HCT116 (cell line): ENCODE measurements around the gene BRIP1. TPM values are rescaled to one million over a fixed set of nuclear protein-coding genes. Genes with fewer than 3 reads are reported as not detected.

Experiments used
- ATAC-seq: fragments of 200-7000 bp; cut with Tn5 transposase; 2 replicates; pipeline ENCODE4 v1.9.1; 2020; ENCODE audit warnings: mild to moderate bottlenecking, moderate library complexity
- BruUV-seq: library from RNA; stranded (reverse); fragments of 400-500 nt; replicated peaks from 2 replicates; lab custom pipeline; 2021; lab: Mats Ljungman, UMichigan
- CTCF ChIA-PET: fragments of 300-600 bp; sonication (Branson Sonifier 250); formaldehyde crosslinking; loops from one replicate; lab custom pipeline; 2021; ENCODE audit warnings: antibody characterized with exemption; lab: Charles Lee
- POLR2A ChIA-PET: fragments of 300-600, 350-600 bp; sonication (Branson Sonifier 250); formaldehyde crosslinking; loops from one replicate; lab custom pipeline; 2021; ENCODE audit warnings: antibody characterized with exemption; lab: Charles Lee
- RAD21 ChIA-PET, 2 experiments: fragments of 300-600 bp; sonication (Branson Sonifier 250); formaldehyde crosslinking; loops; one replicate each; lab custom pipeline; 2023; ENCODE audit warnings: low total read pairs in 2 of 2; ENCODE audit not compliant: uncharacterized antibody in 2 of 2, unreplicated experiment in 2 of 2, low non-redundant PET in 1 of 2; lab: Charles Lee
- DNase-seq: peaks from one replicate; pipeline ENCODE4 v3.0.0-alpha.2; 2010; ENCODE audit warnings: low read depth, low spot score
- H2AFZ ChIP-seq: fragments of 200-600 bp; shearing (Covaris generic), sonication (generic); 2 replicates; pipeline ENCODE4 v1.6.1; 2017; ENCODE audit warnings: low read depth, mixed run types, mixed read lengths, antibody characterized with exemption, low read length; ENCODE audit not compliant: poor library complexity, severe bottlenecking
- H3K27ac ChIP-seq: 2 replicates; pipeline ENCODE4 v1.5.1; 2012; ENCODE audit warnings: low read depth, low read length
- H3K27me3 ChIP-seq: fragments of 200-600 bp; sonication (generic); 2 replicates; pipeline ENCODE4 v1.6.1; 2016; ENCODE audit warnings: mixed run types, low read length, mixed read lengths; ENCODE audit not compliant: insufficient read depth
- H3K36me3 ChIP-seq, 2 experiments: fragments of 200-500 bp in 1 of 2; fragments of 200-600 bp in 1 of 2; sonication (Bioruptor generic) in 1 of 2; sonication (generic) in 1 of 2; 2 replicates each; pipeline versions ENCODE4 v1.5.1 to v1.6.1; 2014 to 2016; ENCODE audit warnings: low read length in 2 of 2, inconsistent platforms in 1 of 2, mixed read lengths in 1 of 2, mixed run types in 1 of 2; ENCODE audit not compliant: insufficient read depth in 2 of 2, control insufficient read depth in 1 of 2
- H3K4me1 ChIP-seq, 2 experiments: fragments of 200-600 bp in 1 of 2; sonication (generic) in 1 of 2; 2 replicates each; pipeline versions ENCODE4 v1.5.1 to v1.6.1; 2012 to 2017; ENCODE audit warnings: low read length in 2 of 2, inconsistent platforms in 1 of 2, mild to moderate bottlenecking in 1 of 2, mixed read lengths in 1 of 2, mixed run types in 1 of 2, moderate library complexity in 1 of 2; ENCODE audit not compliant: insufficient read depth in 2 of 2, control insufficient read depth in 1 of 2
- H3K4me2 ChIP-seq: fragments of 200-600 bp; sonication (generic); 2 replicates; pipeline ENCODE4 v1.6.1; 2017; ENCODE audit warnings: mixed run types, low read length, mixed read lengths
- H3K4me3 ChIP-seq, 2 experiments: fragments of 200-600 bp in 1 of 2; sonication (generic) in 1 of 2; replicated peaks in 1 of 2; 2 replicates each; pipeline ENCODE4 v1.5.1; 2011 to 2016; ENCODE audit warnings: low read length in 2 of 2, control low read depth in 1 of 2, low read depth in 1 of 2, mild to moderate bottlenecking in 1 of 2, mixed read lengths in 1 of 2, mixed run types in 1 of 2
- H3K79me2 ChIP-seq: fragments of 200-600 bp; sonication (generic); 2 replicates; pipeline ENCODE4 v1.6.1; 2017; ENCODE audit warnings: mild to moderate bottlenecking, mixed run types, low read length, moderate library complexity, mixed read lengths; ENCODE audit not compliant: insufficient read depth
- H3K9ac ChIP-seq: fragments of 200-600 bp; sonication (generic); 2 replicates; pipeline ENCODE4 v1.6.1; 2016; ENCODE audit warnings: low read length, mixed read lengths
- H3K9me2 ChIP-seq: fragments of 200-600 bp; sonication (generic), shearing (Covaris generic); 2 replicates; pipeline ENCODE4 v1.6.1; 2017; ENCODE audit warnings: mixed run types, mild to moderate bottlenecking, moderate library complexity; ENCODE audit not compliant: insufficient read depth
- H3K9me3 ChIP-seq, 2 experiments: fragments of 200-500 bp in 1 of 2; fragments of 200-600 bp in 1 of 2; sonication (Bioruptor generic) in 1 of 2; sonication (generic) in 1 of 2; 2 replicates each; pipeline ENCODE4 v1.6.1; 2014 to 2017; ENCODE audit warnings: low read length in 2 of 2, mixed read lengths in 2 of 2, inconsistent platforms in 1 of 2, low read depth in 1 of 2, mild to moderate bottlenecking in 1 of 2, mixed run types in 1 of 2, moderate library complexity in 1 of 2; ENCODE audit not compliant: control insufficient read depth in 1 of 2, insufficient read depth in 1 of 2
- H4K20me1 ChIP-seq: fragments of 200-600 bp; sonication (generic), shearing (Covaris generic); 2 replicates; pipeline ENCODE4 v1.6.1; 2017; ENCODE audit warnings: mixed run types, mild to moderate bottlenecking, moderate library complexity; ENCODE audit not compliant: insufficient read depth
- ATF3 ChIP-seq: IDR thresholded peaks from 2 replicates; pipeline ENCODE4 v1.6.1; 2012
- CBX3 ChIP-seq: IDR thresholded peaks from 2 replicates; pipeline ENCODE4 v1.6.1; 2012; ENCODE audit warnings: low read depth
- CEBPB ChIP-seq: IDR thresholded peaks from 2 replicates; pipeline ENCODE4 v1.6.1; 2012; ENCODE audit warnings: low read depth
- EGR1 ChIP-seq: IDR thresholded peaks from 2 replicates; pipeline ENCODE4 v1.6.1; 2012; ENCODE audit warnings: low read depth
- ELF1 ChIP-seq: IDR thresholded peaks from 2 replicates; pipeline ENCODE4 v1.6.1; 2012; ENCODE audit warnings: low read depth, borderline replicate concordance
- EZH2 ChIP-seq: fragments of 200-600 bp; sonication (generic); IDR thresholded peaks from 2 replicates; pipeline ENCODE4 v1.6.1; 2017; ENCODE audit warnings: antibody characterized with exemption, mixed run types
- EZH2phosphoT487 ChIP-seq: fragments of 200-600 bp; IDR thresholded peaks from 2 replicates; pipeline ENCODE4 v1.6.1; 2018; ENCODE audit warnings: antibody characterized with exemption, borderline replicate concordance
- POLR2A ChIP-seq: IDR thresholded peaks from 2 replicates; pipeline ENCODE4 v1.7.0; 2011; ENCODE audit warnings: borderline replicate concordance; ENCODE audit not compliant: insufficient read depth, insufficient read length; ENCODE audit errors: extremely low read depth
- POLR2AphosphoS5 ChIP-seq: IDR thresholded peaks from 2 replicates; pipeline ENCODE4 v1.6.1; 2011; ENCODE audit warnings: mild to moderate bottlenecking, low read depth, low read length, moderate library complexity
- RAD21 ChIP-seq: IDR thresholded peaks from 2 replicates; pipeline ENCODE4 v1.6.1; 2012; ENCODE audit warnings: low read depth, mild to moderate bottlenecking
- TCF7L2 ChIP-seq: IDR thresholded peaks from 2 replicates; pipeline ENCODE4 v1.7.0; 2011; ENCODE audit warnings: borderline replicate concordance, inconsistent platforms; ENCODE audit not compliant: insufficient read depth, insufficient read length; ENCODE audit errors: extremely low read depth
- YY1 ChIP-seq: IDR thresholded peaks from 2 replicates; pipeline ENCODE4 v1.6.1; 2011; ENCODE audit warnings: low read length, low read depth, moderate library complexity, mild to moderate bottlenecking; ENCODE audit not compliant: insufficient replicate concordance; ENCODE audit errors: extremely low read depth
- ZBTB33 ChIP-seq: IDR thresholded peaks from 2 replicates; pipeline ENCODE4 v1.6.1; 2011; ENCODE audit warnings: mild to moderate bottlenecking, low read length, moderate library complexity; ENCODE audit not compliant: insufficient replicate concordance; ENCODE audit errors: extremely low read depth
- ZFX ChIP-seq: fragments of 450-650 bp; IDR thresholded peaks from 2 replicates; pipeline ENCODE4 v1.6.1; 2017
- ZNF274 ChIP-seq: fragments of 200-500 bp; sonication (Bioruptor generic); IDR thresholded peaks from 2 replicates; pipeline ENCODE4 v1.6.1; 2014; ENCODE audit warnings: mild to moderate bottlenecking, low read depth, low read length, inconsistent platforms
- intact Hi-C: fragments of 100-400 bp; cut with micrococcal nuclease; formaldehyde crosslinking; loops from 2 replicates; pipeline ENCODE4 v1.10.0; 2022
- total RNA-seq: library from RNA; stranded (reverse); gene quantifications from one replicate; pipeline ENCODE4 v1.2.1, GENCODE V29; 2021; ENCODE audit not compliant: unreplicated experiment

The BRIP1 gene
- total RNA-seq, 1 experiment from 2014 or later, result 22.2 TPM

- no peak overlapping the region for H2AFZ ChIP-seq
- H3K4me3 ChIP-seq, result no peak overlapping the region
- H3K4me2 ChIP-seq, result no peak overlapping the region
- no peak for TF ChIP-seq ELF1
- TF ChIP-seq ATF3, result no peak
- TF ChIP-seq YY1, result no peak
- TF ChIP-seq CBX3, result no peak
- TF ChIP-seq POLR2A, result no peak
- no peak for TF ChIP-seq EZH2phosphoT487
- no peak for TF ChIP-seq ZNF274
- no peak for TF ChIP-seq RAD21
- TF ChIP-seq CEBPB, result no peak
- TF ChIP-seq POLR2AphosphoS5, result no peak
- TF ChIP-seq ZFX, result no peak
- H3K36me3 ChIP-seq, result peaks cover 0 to 12% of the 10 kb centered on the region in 2 experiments; a peak in 1 of 4 replicates
- ATAC-seq (no peak), DNase-seq (no peak)
- CTCF ChIA-PET, result no interaction called here
- no peaks in the 10 kb centered on the region for H3K9me2 ChIP-seq
- no peak overlapping the region for H3K27ac ChIP-seq
- H3K79me2 ChIP-seq, result no peaks in the 10 kb centered on the region
- no peaks in the 10 kb centered on the region for H3K27me3 ChIP-seq
- no TSS peak for BruUV-seq
- peaks cover 5 to 10% of the 10 kb centered on the region in 2 experiments; a peak in 3 of 4 replicates for H3K9me3 ChIP-seq
- no peaks in the 10 kb centered on the region for H4K20me1 ChIP-seq
- RAD21 ChIA-PET, result no interaction called here
- intact Hi-C loops, result no loop called here
- no peaks in the 10 kb centered on the region for H3K4me1 ChIP-seq
- POLR2A ChIA-PET, result no interaction called here
- no peak overlapping the region for H3K9ac ChIP-seq
Observed at GRCh38 chr17:61733021-61733420, 130.3 kb downstream of the BRIP1 start.

- no peak for DNase-seq
- TF ChIP-seq RAD21 (no peak), EZH2 (no peak), TCF7L2 (no peak), ATF3 (no peak), EGR1 (no peak), ZBTB33 (no peak)
Observed at GRCh38 chr17:61732169-61732568, 131.2 kb downstream of the BRIP1 start.

More at GRCh38 chr17:61732169-61732568, 131.2 kb downstream of the BRIP1 start:
- POLR2A ChIA-PET, result interaction anchor here (0.7 kb wide), 1 partner anchor 83 kb away, joined by 3 read pairs; no protein-coding TSS in a partner anchor
- Histone ChIP-seq H3K27ac (no peak overlapping the region), H2AFZ (no peak overlapping the region), H3K36me3 (peaks cover 0 to 8% of the 10 kb centered on the region in 2 experiments; a peak in 1 of 4 replicates), H3K4me2 (no peak overlapping the region), H3K27me3 (no peaks in the 10 kb centered on the region), H3K9me2 (no peaks in the 10 kb centered on the region), H3K4me1 (no peaks in the 10 kb centered on the region), H3K4me3 (no peak overlapping the region), H4K20me1 (no peaks in the 10 kb centered on the region), H3K79me2 (no peaks in the 10 kb centered on the region), H3K9ac (no peak overlapping the region), H3K9me3 (peaks cover 2 to 5% of the 10 kb centered on the region in 2 experiments; a peak in 2 of 4 replicates)
- BruUV-seq, result no TSS peak
- CTCF ChIA-PET, result interaction anchor here (0.7 kb wide), 1 partner anchor 699 kb away, joined by 4 read pairs; no protein-coding TSS in a partner anchor
- ATAC-seq, result no peak
- RAD21 ChIA-PET, result no interaction called here
- intact Hi-C loops, result no loop called here
